UCSD-AML1 (cell line): ENCODE measurements around the gene UBIAD1.

Source experiments
- DNase-seq: peaks from one replicate; lab custom pipeline; 2025; ENCODE audit not compliant: unreplicated experiment; lab: John Stamatoyannopoulos, UW

The UBIAD1 gene

GRCh38 chr1:11309385-11309784 is 36.4 kb downstream of the UBIAD1 start:
- no peak for DNase-seq

- DNase-seq, result no peak
Measured at GRCh38 chr1:11311816-11312755, 39.1 kb downstream of the UBIAD1 start.

- DNase-seq, result no peak
Measured at GRCh38 chr1:11314959-11315358, 42.0 kb downstream of the UBIAD1 start.

- DNase-seq, result no peak
Measured at GRCh38 chr1:11316701-11317100, 43.7 kb downstream of the UBIAD1 start.

GRCh38 chr1:11318982-11319381 is 46.0 kb downstream of the UBIAD1 start:
- no peak for DNase-seq

GRCh38 chr1:11320153-11320936 is 47.3 kb downstream of the UBIAD1 start:
- DNase-seq, result peak; percentile 20

GRCh38 chr1:11321656-11322491 is 48.9 kb downstream of the UBIAD1 start:
- no peak for DNase-seq

- DNase-seq, result no peak
Measured at GRCh38 chr1:11324567-11325165, 51.7 kb downstream of the UBIAD1 start.

GRCh38 chr1:11326070-11326469 is 53.1 kb downstream of the UBIAD1 start:
- no peak for DNase-seq

- DNase-seq, result no peak
Measured at GRCh38 chr1:11328444-11328843, 55.4 kb downstream of the UBIAD1 start.

GRCh38 chr1:11330411-11330810 is 57.4 kb downstream of the UBIAD1 start:
- no peak for DNase-seq

- DNase-seq, result no peak
Measured at GRCh38 chr1:11331036-11331944, 58.3 kb downstream of the UBIAD1 start.

- no peak for DNase-seq
Measured at GRCh38 chr1:11331945-11332546, 59.0 kb downstream of the UBIAD1 start.

GRCh38 chr1:11333631-11334030 is 60.6 kb downstream of the UBIAD1 start:
- no peak for DNase-seq

- no peak for DNase-seq
Measured at GRCh38 chr1:11334261-11334804, 61.3 kb downstream of the UBIAD1 start.

- DNase-seq, result no peak
Measured at GRCh38 chr1:11334821-11335220, 61.8 kb downstream of the UBIAD1 start.

GRCh38 chr1:11335417-11336056 is 62.5 kb downstream of the UBIAD1 start:
- no peak for DNase-seq

- DNase-seq, result peak; percentile 60
Measured at GRCh38 chr1:11337580-11338073, 64.6 kb downstream of the UBIAD1 start.
